ENCODE measurements around the gene SRRM2. TPM values are rescaled to one million over a fixed set of nuclear protein-coding genes. Genes with fewer than 3 reads are reported as not detected.

SRRM2 gene
- total RNA-seq, 3 donors from 2014 or later: 538 to 819 (median 692) TPM

DNA sequence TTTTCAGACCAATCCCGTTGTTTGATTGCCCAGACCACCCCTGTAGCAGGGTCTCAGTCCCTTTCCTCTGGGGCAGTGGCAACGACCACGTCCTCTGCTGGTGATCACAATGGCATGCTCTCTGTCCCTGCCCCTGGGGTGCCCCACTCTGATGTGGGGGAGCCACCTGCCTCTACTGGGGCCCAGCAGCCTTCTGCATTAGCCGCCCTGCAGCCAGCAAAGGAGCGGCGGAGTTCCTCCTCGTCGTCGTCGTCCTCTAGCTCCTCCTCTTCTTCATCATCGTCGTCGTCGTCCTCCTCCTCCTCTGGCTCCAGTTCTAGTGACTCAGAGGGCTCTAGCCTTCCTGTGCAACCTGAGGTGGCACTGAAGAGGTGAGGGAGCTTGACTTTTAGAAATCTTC lies 15.5 kb downstream of the SRRM2 start:
- TF ChIP-seq, protein P1, sequence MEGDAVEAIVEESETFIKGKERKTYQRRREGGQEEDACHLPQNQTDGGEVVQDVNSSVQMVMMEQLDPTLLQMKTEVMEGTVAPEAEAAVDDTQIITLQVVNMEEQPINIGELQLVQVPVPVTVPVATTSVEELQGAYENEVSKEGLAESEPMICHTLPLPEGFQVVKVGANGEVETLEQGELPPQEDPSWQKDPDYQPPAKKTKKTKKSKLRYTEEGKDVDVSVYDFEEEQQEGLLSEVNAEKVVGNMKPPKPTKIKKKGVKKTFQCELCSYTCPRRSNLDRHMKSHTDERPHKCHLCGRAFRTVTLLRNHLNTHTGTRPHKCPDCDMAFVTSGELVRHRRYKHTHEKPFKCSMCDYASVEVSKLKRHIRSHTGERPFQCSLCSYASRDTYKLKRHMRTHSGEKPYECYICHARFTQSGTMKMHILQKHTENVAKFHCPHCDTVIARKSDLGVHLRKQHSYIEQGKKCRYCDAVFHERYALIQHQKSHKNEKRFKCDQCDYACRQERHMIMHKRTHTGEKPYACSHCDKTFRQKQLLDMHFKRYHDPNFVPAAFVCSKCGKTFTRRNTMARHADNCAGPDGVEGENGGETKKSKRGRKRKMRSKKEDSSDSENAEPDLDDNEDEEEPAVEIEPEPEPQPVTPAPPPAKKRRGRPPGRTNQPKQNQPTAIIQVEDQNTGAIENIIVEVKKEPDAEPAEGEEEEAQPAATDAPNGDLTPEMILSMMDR (IDR thresholded peaks at IDR 0.05): no peak
- H3K4me1 ChIP-seq (ENCODE audit: low read depth): peaks cover 16% of the 10 kb centered on the region
- H3K36me3 ChIP-seq (ENCODE audit: low read depth): peaks cover 20% of the 10 kb centered on the region
- DNase-seq: peak in 1 of 3 donors; percentile 16
- intact Hi-C loops (cut with DNase I, micrococcal nuclease): no loop called here
- no peaks in the 10 kb centered on the region for H3K9me3 ChIP-seq
- no peak overlapping the region for H3K4me3 ChIP-seq
- ATAC-seq: no peak

DNA sequence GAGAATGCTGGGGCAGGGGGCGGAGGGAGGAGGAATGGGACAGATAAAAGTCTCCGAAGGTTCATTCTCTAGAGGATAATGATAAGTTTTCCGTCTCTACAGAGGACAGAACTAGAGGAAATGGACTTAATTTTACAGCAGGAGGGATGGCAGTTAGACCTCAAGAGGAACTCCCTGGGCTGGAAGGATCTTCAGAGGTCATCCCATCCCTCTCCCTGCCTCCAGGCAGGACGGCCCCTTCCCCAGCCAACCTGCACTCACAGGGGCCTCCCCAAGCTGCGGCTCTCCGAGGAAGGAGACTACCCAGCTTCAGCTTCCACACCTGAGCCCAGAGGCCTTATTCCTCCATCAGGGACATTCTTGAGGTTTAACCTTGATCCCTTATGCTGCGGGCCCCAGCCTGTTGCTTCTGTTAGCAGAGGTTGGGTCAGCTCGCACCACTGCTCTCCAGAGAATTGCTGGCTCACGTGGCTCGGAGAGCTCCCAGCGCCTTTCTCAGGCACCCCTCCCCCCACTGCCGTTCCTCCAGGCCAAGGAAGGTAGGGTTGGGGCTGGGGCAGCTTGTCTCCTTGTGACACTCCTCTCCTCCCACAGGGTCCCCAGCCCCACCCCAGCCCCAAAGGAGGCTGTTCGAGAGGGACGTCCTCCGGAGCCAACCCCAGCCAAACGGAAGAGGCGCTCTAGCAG lies 16.1 kb downstream of the SRRM2 start:
- no peak for DNase-seq
- intact Hi-C loops (cut with DNase I, micrococcal nuclease): no loop called here
- Histone ChIP-seq H3K9me3 (no peaks in the 10 kb centered on the region), H3K4me1 (ENCODE audit: low read depth) (peaks cover 16% of the 10 kb centered on the region), H3K36me3 (ENCODE audit: low read depth) (peaks cover 14% of the 10 kb centered on the region), H3K4me3 (no peak overlapping the region)
- TF ChIP-seq, protein P1 (IDR thresholded peaks at IDR 0.05): no peak
- no peak for ATAC-seq

DNA sequence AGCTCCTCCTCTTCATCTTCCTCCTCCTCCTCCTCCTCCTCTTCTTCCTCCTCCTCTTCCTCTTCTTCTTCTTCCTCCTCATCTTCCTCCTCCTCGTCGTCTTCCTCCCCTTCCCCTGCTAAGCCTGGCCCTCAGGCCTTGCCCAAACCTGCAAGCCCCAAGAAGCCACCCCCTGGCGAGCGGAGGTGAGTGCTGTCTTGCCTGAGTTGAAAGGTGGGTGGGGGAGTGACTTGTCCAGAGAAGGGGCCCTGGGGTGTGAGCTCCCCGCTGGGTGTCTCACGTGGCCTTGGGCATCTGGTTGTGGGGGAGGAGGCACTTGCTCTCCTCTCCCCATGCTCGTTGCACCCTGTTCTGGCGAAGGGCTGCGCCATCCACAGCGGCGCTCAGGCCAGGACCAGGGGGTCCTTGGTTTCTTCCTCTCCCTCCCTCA lies 16.7 kb downstream of the SRRM2 start:
- Histone ChIP-seq H3K9me3 (no peaks in the 10 kb centered on the region), H3K4me1 (ENCODE audit: low read depth) (peaks cover 16% of the 10 kb centered on the region), H3K4me3 (no peak overlapping the region), H3K36me3 (ENCODE audit: low read depth) (peaks cover 8% of the 10 kb centered on the region)
- intact Hi-C loops (cut with DNase I, micrococcal nuclease): no loop called here
- DNase-seq (no peak), ATAC-seq (peak; percentile 0)
- TF ChIP-seq, protein P1 (IDR thresholded peaks at IDR 0.05): no peak

DNA sequence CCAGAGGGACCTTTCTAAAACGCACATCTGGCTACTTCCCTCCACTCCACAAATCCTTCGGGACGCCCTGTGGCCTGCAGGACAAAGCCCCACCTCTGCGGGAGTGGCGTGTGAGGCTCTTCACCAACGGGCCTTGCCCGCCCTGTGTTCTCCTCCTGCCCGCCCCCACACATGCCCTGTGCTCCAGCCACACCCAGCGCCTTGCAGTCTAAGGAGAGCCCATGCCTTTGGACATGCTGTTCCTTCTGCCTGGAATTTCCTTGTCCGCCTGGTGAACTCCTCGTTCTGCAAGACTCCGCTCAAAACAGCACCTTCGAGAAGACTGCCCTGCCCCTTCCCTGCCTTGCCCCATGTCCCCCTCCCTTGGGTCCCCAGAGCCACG lies 17.2 kb downstream of the SRRM2 start:
- no peak overlapping the region for H3K4me3 ChIP-seq
- peak; percentile 93 for ATAC-seq
- TF ChIP-seq, protein P1 (IDR thresholded peaks at IDR 0.05): no peak
- peak; percentile 88 to 92 (median 90) for DNase-seq
- H3K9me3 ChIP-seq: no peaks in the 10 kb centered on the region
- intact Hi-C loops (cut with DNase I, micrococcal nuclease): no loop called here
- H3K36me3 ChIP-seq (ENCODE audit: low read depth): peaks cover 7% of the 10 kb centered on the region
- peaks cover 16% of the 10 kb centered on the region for H3K4me1 ChIP-seq (ENCODE audit: low read depth)

DNA sequence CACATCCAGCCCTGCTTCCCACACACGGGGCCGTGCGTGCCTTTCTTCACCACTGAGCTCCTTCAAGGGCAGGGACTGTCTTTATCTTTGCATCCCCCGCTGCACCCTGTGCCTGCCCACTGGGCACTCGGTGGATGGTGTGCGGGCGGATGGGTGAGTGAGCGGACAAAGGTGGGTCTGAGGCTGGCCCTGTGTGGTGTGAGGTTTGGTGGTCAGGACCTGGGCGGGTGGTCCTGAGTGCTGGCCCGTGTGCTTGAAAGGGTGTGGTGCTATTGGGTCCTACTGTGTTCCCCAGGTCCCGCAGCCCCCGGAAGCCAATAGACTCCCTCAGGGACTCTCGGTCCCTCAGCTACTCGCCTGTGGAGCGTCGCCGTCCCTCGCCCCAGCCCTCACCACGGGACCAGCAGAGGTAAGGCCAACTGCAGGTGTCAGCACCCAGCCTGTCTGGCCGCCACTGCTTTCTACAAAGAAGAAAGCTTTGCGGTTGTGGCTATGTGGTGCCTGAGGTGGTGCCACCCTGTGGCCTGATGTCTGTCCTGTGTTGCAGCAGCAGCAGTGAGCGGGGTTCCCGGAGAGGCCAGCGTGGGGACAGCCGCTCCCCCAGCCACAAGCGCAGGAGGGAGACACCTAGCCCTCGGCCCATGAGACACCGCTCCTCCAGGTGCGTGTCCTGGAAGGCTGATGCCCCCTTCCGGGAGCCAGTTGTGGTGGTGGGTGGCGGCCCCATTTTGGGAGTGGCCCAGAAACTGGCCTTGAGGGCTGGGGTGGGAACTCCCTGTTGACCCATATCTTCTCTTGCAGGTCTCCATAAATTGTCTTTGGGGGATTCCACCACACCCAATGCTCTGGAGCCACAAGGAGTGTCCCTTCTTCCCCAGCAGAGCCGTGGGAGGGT lies 17.9 kb downstream of the SRRM2 start:
- peaks cover 16% of the 10 kb centered on the region for H3K4me1 ChIP-seq (ENCODE audit: low read depth)
- peaks cover 7% of the 10 kb centered on the region for H3K36me3 ChIP-seq (ENCODE audit: low read depth)
- ATAC-seq: peak; percentile 27
- no peaks in the 10 kb centered on the region for H3K9me3 ChIP-seq
- no peak overlapping the region for H3K4me3 ChIP-seq
- TF ChIP-seq, protein P1 (IDR thresholded peaks at IDR 0.05): no peak
- intact Hi-C loops (cut with DNase I, micrococcal nuclease): no loop called here
- DNase-seq: peak in 1 of 3 donors; percentile 63

Data from mucosa of descending colon (tissue), 3 donors.